NB4 (cell line): ENCODE measurements around the gene KTN1.

ENCODE experiments used
- POLR2A ChIP-seq: IDR thresholded peaks from 2 replicates; pipeline ENCODE4 v1.6.1; 2011; ENCODE audit warnings: mild to moderate bottlenecking; ENCODE audit not compliant: insufficient read length; ENCODE audit errors: extremely low read depth
- TF ChIP-seq, protein P1 (sequence below): IDR thresholded peaks from one replicate; pipeline ENCODE4 v1.5.1; 2012; ENCODE audit warnings: low read depth, low read length

GRCh38 chr14:55603401-55603953 is 23.5 kb downstream of the KTN1 start:
- TF ChIP-seq, protein P1, sequence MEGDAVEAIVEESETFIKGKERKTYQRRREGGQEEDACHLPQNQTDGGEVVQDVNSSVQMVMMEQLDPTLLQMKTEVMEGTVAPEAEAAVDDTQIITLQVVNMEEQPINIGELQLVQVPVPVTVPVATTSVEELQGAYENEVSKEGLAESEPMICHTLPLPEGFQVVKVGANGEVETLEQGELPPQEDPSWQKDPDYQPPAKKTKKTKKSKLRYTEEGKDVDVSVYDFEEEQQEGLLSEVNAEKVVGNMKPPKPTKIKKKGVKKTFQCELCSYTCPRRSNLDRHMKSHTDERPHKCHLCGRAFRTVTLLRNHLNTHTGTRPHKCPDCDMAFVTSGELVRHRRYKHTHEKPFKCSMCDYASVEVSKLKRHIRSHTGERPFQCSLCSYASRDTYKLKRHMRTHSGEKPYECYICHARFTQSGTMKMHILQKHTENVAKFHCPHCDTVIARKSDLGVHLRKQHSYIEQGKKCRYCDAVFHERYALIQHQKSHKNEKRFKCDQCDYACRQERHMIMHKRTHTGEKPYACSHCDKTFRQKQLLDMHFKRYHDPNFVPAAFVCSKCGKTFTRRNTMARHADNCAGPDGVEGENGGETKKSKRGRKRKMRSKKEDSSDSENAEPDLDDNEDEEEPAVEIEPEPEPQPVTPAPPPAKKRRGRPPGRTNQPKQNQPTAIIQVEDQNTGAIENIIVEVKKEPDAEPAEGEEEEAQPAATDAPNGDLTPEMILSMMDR: no peak
- TF ChIP-seq POLR2A: no peak
